Smooth muscle cell (in vitro differentiated cells): ENCODE data around the gene SULT1C3. TPM values are rescaled to one million over a fixed set of nuclear protein-coding genes. Genes with fewer than 3 reads are reported as not detected.

ENCODE experiments used
- DNase-seq: peaks from one replicate; lab custom pipeline; 2025; ENCODE audit not compliant: unreplicated experiment; lab: John Stamatoyannopoulos, UW
- H2AFZ ChIP-seq: fragments of 200-600 bp; sonication (generic); 2 replicates; pipeline ENCODE4 v1.6.0; 2016; ENCODE audit warnings: antibody characterized with exemption, low read depth, mild to moderate bottlenecking
- H3F3A ChIP-seq: fragments of 200-600 bp; sonication (generic); 2 replicates; pipeline ENCODE4 v1.6.0; 2017; ENCODE audit warnings: antibody characterized with exemption, low read depth
- H3K27ac ChIP-seq: fragments of 200-600 bp; sonication (generic); 2 replicates; pipeline ENCODE4 v1.5.1; 2016; ENCODE audit warnings: low read depth, mild to moderate bottlenecking
- H3K27me3 ChIP-seq: fragments of 200-600 bp; sonication (generic); 2 replicates; pipeline ENCODE4 v1.6.1; 2016; ENCODE audit warnings: low read depth, mild to moderate bottlenecking
- H3K36me3 ChIP-seq: fragments of 200-600 bp; sonication (generic); 2 replicates; pipeline ENCODE4 v1.5.1; 2016; ENCODE audit warnings: low read depth
- H3K4me1 ChIP-seq: fragments of 200-600 bp; sonication (generic); 2 replicates; pipeline ENCODE4 v1.5.1; 2016; ENCODE audit warnings: low read depth
- H3K4me2 ChIP-seq: fragments of 200-600 bp; sonication (generic); 2 replicates; pipeline ENCODE4 v1.6.0; 2016; ENCODE audit warnings: mild to moderate bottlenecking
- H3K4me3 ChIP-seq: fragments of 200-600 bp; sonication (generic); 2 replicates; pipeline ENCODE4 v1.5.1; 2016; ENCODE audit warnings: mild to moderate bottlenecking
- H3K79me2 ChIP-seq: fragments of 200-600 bp; sonication (generic); 2 replicates; pipeline ENCODE4 v1.6.0; 2016; ENCODE audit warnings: low read depth, mild to moderate bottlenecking
- H3K9ac ChIP-seq: fragments of 200-600 bp; sonication (generic); 2 replicates; pipeline ENCODE4 v1.6.0; 2016; ENCODE audit warnings: low read depth
- H3K9me3 ChIP-seq: fragments of 200-600 bp; sonication (generic); replicated peaks from 2 replicates; pipeline ENCODE4 v1.5.1; 2016; ENCODE audit warnings: low read depth
- H4K20me1 ChIP-seq: fragments of 200-600 bp; sonication (generic); 2 replicates; pipeline ENCODE4 v1.6.0; 2016; ENCODE audit warnings: low read depth
- WGBS: methylation state at CpG from one replicate; pipeline ENCODE4 v1.1.7; 2016; ENCODE audit warnings: low lambda C conversion rate; 5-methylcytosine and 5-hydroxymethylcytosine counted together
- polyA plus RNA-seq: library from polyadenylated mRNA; unstranded; fragments of >200 nt; fragmentation: Nextera tagmentation; extraction: Ambion mirVana; gene quantifications from 2 replicates; pipeline ENCODE4 v1.2.1, GENCODE V29; 2016
- total RNA-seq: library from RNA; depleted of rRNA; stranded (reverse); fragments of >200 nt; gene quantifications from 2 replicates; pipeline ENCODE4 v1.2.3, GENCODE V29; 2014
- TF ChIP-seq, protein P1 (sequence below): fragments of 200-600 bp; sonication (generic); IDR thresholded peaks from 2 replicates; pipeline ENCODE4 v1.5.1; 2017; ENCODE audit warnings: borderline replicate concordance, mild to moderate bottlenecking, antibody characterized with exemption; ENCODE audit not compliant: insufficient read depth, poor library complexity, severe bottlenecking

SULT1C3 gene
- total and polyA plus RNA-seq, 2 experiments from 2014 or later, result not detected

GRCh38 chr2:108244667-108245414 is 5.1 kb downstream of the SULT1C3 start:
- Histone ChIP-seq H3K27me3 (no peaks in the 10 kb centered on the region), H3K4me2 (no peak overlapping the region), H2AFZ (no peak overlapping the region), H3K4me3 (no peak overlapping the region), H3F3A (no peaks in the 10 kb centered on the region), H3K36me3 (no peaks in the 10 kb centered on the region), H3K27ac (no peak overlapping the region), H3K79me2 (no peaks in the 10 kb centered on the region), H4K20me1 (no peaks in the 10 kb centered on the region), H3K9ac (no peak overlapping the region), H3K4me1 (no peaks in the 10 kb centered on the region), H3K9me3 (no peaks in the 10 kb centered on the region)
- 71% methylated on average over 2 of the region's 2 CpGs for WGBS
- TF ChIP-seq, protein P1, sequence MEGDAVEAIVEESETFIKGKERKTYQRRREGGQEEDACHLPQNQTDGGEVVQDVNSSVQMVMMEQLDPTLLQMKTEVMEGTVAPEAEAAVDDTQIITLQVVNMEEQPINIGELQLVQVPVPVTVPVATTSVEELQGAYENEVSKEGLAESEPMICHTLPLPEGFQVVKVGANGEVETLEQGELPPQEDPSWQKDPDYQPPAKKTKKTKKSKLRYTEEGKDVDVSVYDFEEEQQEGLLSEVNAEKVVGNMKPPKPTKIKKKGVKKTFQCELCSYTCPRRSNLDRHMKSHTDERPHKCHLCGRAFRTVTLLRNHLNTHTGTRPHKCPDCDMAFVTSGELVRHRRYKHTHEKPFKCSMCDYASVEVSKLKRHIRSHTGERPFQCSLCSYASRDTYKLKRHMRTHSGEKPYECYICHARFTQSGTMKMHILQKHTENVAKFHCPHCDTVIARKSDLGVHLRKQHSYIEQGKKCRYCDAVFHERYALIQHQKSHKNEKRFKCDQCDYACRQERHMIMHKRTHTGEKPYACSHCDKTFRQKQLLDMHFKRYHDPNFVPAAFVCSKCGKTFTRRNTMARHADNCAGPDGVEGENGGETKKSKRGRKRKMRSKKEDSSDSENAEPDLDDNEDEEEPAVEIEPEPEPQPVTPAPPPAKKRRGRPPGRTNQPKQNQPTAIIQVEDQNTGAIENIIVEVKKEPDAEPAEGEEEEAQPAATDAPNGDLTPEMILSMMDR, result no peak
- no peak for DNase-seq

DNA sequence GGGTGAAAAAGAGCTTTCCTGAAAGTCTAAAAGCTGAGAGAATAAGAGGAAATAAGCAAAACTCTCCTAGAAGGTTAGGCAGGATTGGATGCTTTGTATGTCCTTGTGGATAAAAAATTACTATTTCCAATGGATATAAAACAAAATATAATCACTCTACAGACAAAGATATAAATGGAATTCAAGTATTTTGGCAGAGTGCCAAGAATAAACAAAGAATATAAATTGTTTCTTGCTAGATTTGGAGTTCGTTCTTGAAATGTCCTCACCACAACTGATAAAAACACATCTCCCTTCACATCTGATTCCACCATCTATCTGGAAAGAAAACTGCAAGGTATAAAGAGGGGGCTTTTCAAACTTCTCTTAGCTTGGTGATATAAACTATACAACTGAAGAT is 13.3 kb downstream of the SULT1C3 start:
- no peaks in the 10 kb centered on the region for H4K20me1 ChIP-seq
- DNase-seq, result no peak
- no peaks in the 10 kb centered on the region for H3F3A ChIP-seq
- no peaks in the 10 kb centered on the region for H3K36me3 ChIP-seq
- no peak overlapping the region for H3K9ac ChIP-seq
- H3K27me3 ChIP-seq, result peaks cover 11% of the 10 kb centered on the region
- TF ChIP-seq, protein P1, result no peak
- H3K4me2 ChIP-seq, result no peak overlapping the region
- 88% methylated on average over 1 of the region's 1 CpG for WGBS
- H2AFZ ChIP-seq, result no peak overlapping the region
- no peaks in the 10 kb centered on the region for H3K79me2 ChIP-seq
- H3K27ac ChIP-seq, result no peak overlapping the region
- H3K4me3 ChIP-seq, result no peak overlapping the region
- no peaks in the 10 kb centered on the region for H3K4me1 ChIP-seq
- no peaks in the 10 kb centered on the region for H3K9me3 ChIP-seq

- WGBS, result 66% methylated on average over 3 of the region's 3 CpGs
- Histone ChIP-seq H3K36me3 (no peaks in the 10 kb centered on the region), H3K4me1 (no peaks in the 10 kb centered on the region), H2AFZ (no peak overlapping the region), H3K9me3 (no peaks in the 10 kb centered on the region), H3K4me2 (no peak overlapping the region), H3K27me3 (peaks cover 3% of the 10 kb centered on the region), H4K20me1 (no peaks in the 10 kb centered on the region), H3K4me3 (no peak overlapping the region), H3K27ac (no peak overlapping the region), H3K79me2 (no peaks in the 10 kb centered on the region), H3K9ac (no peak overlapping the region), H3F3A (no peaks in the 10 kb centered on the region)
- no peak for DNase-seq
- TF ChIP-seq, protein P1, result no peak
Observed at GRCh38 chr2:108257757-108258331, 18.1 kb downstream of the SULT1C3 start.
